Breast epithelium (tissue), 4 donors: ENCODE measurements around the gene PHF21B. TPM values are rescaled to one million over a fixed set of nuclear protein-coding genes. Genes with fewer than 3 reads are reported as not detected.
A peak's percentile ranks its signal among the peaks of the same experiment; 100 is the strongest.

Source experiments
- DNase-seq, 2 donors: peaks; one replicate each; pipeline ENCODE4 v3.0.0-alpha.2; 2019; ENCODE audit warnings: low spot score in 2 of 2
- H3K27ac ChIP-seq, 2 donors: fragments of 200-600 bp; sonication (generic) in 1 of 2; one replicate each; pipeline ENCODE4 v1.5.1; 2016 to 2019; ENCODE audit warnings: mild to moderate bottlenecking in 1 of 2
- H3K27me3 ChIP-seq, 2 donors: fragments of 200-600 bp; sonication (generic) in 1 of 2; one replicate each; pipeline versions ENCODE4 v1.5.1 to v1.6.0; 2017 to 2019; ENCODE audit warnings: control low read depth in 1 of 2, mild to moderate bottlenecking in 1 of 2
- H3K36me3 ChIP-seq: fragments of 200-600 bp; one replicate; pipeline ENCODE4 v1.5.1; 2019
- H3K4me1 ChIP-seq, 2 donors: fragments of 200-600 bp; sonication (generic); one replicate each; pipeline ENCODE4 v1.5.1; 2016 to 2019; ENCODE audit warnings: control low read depth in 1 of 2
- H3K4me3 ChIP-seq, 3 donors: fragments of 200-600 bp; sonication (generic); 1 replicate in 2 of 3; 2 replicates in 1 of 3; pipeline ENCODE4 v1.5.1; 2016 to 2019; ENCODE audit warnings: mild to moderate bottlenecking in 3 of 3, moderate library complexity in 2 of 3
- H3K9me3 ChIP-seq, 2 donors: fragments of 200-600 bp; sonication (generic) in 1 of 2; one replicate each; pipeline ENCODE4 v1.5.1; 2016 to 2019; ENCODE audit warnings: control low read depth in 1 of 2
- CTCF ChIP-seq, 3 donors: fragments of 450-650 bp; IDR thresholded peaks; one replicate each; pipeline ENCODE4 v1.5.1; 2016 to 2017; ENCODE audit warnings: antibody characterized with exemption in 3 of 3, mild to moderate bottlenecking in 3 of 3, moderate library complexity in 3 of 3
- POLR2A ChIP-seq: fragments of 450-650 bp; IDR thresholded peaks from one replicate; pipeline ENCODE4 v1.6.1; 2016; ENCODE audit warnings: antibody characterized with exemption, mild to moderate bottlenecking, moderate library complexity
- POLR2AphosphoS5 ChIP-seq, 3 donors: sonication (generic); formaldehyde crosslinking; IDR thresholded peaks; one replicate each; pipeline ENCODE4 v1.6.1; 2017; ENCODE audit warnings: antibody characterized with exemption in 3 of 3
- intact Hi-C: fragments of 100-400 bp; cut with DNase I; formaldehyde crosslinking; loops from one replicate; pipeline ENCODE4 v1.15.1; 2023; ENCODE audit warnings: low total_unique reads
- total RNA-seq, 3 donors: library from RNA; depleted of rRNA; stranded (reverse); fragments of >200 nt; gene quantifications; one replicate each; pipeline ENCODE4 v1.1.0, GENCODE V29; 2016

PHF21B gene
- total RNA-seq, 3 donors from 2014 or later: 3.6 to 4.1 TPM; not detected in 1

- H3K27me3 ChIP-seq: no peaks in the 10 kb centered on the region
- intact Hi-C loops: no loop called here
- peak in 1 of 2 donors; percentile 40 for DNase-seq
- peak overlapping the region in 1 of 2 donors; percentile 52 for H3K27ac ChIP-seq
- TF ChIP-seq CTCF (IDR thresholded peaks at IDR 0.05) (no peak), POLR2A (no peak), POLR2AphosphoS5 (IDR thresholded peaks at IDR 0.05) (no peak)
- H3K4me1 ChIP-seq: no peaks in the 10 kb centered on the region
- H3K36me3 ChIP-seq: no peaks in the 10 kb centered on the region
- H3K9me3 ChIP-seq: no peaks in the 10 kb centered on the region
- H3K4me3 ChIP-seq: no peak overlapping the region
Observed at GRCh38 chr22:44972363-44973083, 37.3 kb downstream of the PHF21B start.

GRCh38 chr22:44971651-44972362 is 38.0 kb downstream of the PHF21B start:
- H3K27ac ChIP-seq: no peak overlapping the region
- H3K4me3 ChIP-seq: no peak overlapping the region
- no peaks in the 10 kb centered on the region for H3K27me3 ChIP-seq
- H3K4me1 ChIP-seq: no peaks in the 10 kb centered on the region
- no peaks in the 10 kb centered on the region for H3K9me3 ChIP-seq
- H3K36me3 ChIP-seq: no peaks in the 10 kb centered on the region
- TF ChIP-seq POLR2AphosphoS5 (IDR thresholded peaks at IDR 0.05): no peak
- TF ChIP-seq POLR2A: no peak
- TF ChIP-seq CTCF (IDR thresholded peaks at IDR 0.05): no peak
- no peak for DNase-seq
- intact Hi-C loops: no loop called here

- Histone ChIP-seq H3K9me3 (no peaks in the 10 kb centered on the region), H3K4me1 (no peaks in the 10 kb centered on the region), H3K27ac (no peak overlapping the region), H3K4me3 (no peak overlapping the region), H3K36me3 (no peaks in the 10 kb centered on the region), H3K27me3 (no peaks in the 10 kb centered on the region)
- intact Hi-C loops: no loop called here
- TF ChIP-seq POLR2AphosphoS5 (IDR thresholded peaks at IDR 0.05): no peak
- no peak for TF ChIP-seq CTCF (IDR thresholded peaks at IDR 0.05)
- TF ChIP-seq POLR2A: no peak
- no peak for DNase-seq
Observed at GRCh38 chr22:44970291-44970690, 39.5 kb downstream of the PHF21B start.

GRCh38 chr22:44969817-44970216 is 40.0 kb downstream of the PHF21B start:
- Histone ChIP-seq H3K9me3 (no peaks in the 10 kb centered on the region), H3K4me1 (no peaks in the 10 kb centered on the region), H3K27ac (no peak overlapping the region), H3K36me3 (no peaks in the 10 kb centered on the region), H3K27me3 (no peaks in the 10 kb centered on the region), H3K4me3 (no peak overlapping the region)
- intact Hi-C loops: no loop called here
- no peak for DNase-seq
- TF ChIP-seq CTCF (IDR thresholded peaks at IDR 0.05) (no peak), POLR2AphosphoS5 (IDR thresholded peaks at IDR 0.05) (no peak), POLR2A (no peak)

DNA sequence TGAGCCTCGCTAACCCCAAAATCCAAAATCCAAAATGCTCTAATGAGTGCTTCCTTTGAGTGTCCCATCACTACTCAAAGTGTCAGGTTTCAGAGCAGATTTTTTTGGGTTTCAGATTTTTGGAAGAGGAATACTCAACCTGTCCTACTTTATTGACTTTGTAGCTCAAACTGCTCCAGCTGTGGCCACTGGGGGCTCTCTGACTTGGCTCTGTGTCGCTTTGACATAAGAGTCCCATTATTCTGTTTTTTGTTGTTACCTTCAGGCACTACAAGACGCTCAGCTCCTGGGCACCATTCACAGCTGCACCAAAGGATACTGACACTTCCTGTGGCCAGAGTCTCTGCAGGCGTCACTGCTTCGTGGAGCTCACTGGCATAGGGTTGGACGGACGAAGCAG is 41.1 kb downstream of the PHF21B start:
- Histone ChIP-seq H3K36me3 (no peaks in the 10 kb centered on the region), H3K27me3 (no peaks in the 10 kb centered on the region), H3K4me1 (no peaks in the 10 kb centered on the region), H3K4me3 (no peak overlapping the region), H3K9me3 (no peaks in the 10 kb centered on the region), H3K27ac (no peak overlapping the region)
- TF ChIP-seq POLR2A (no peak), POLR2AphosphoS5 (IDR thresholded peaks at IDR 0.05) (no peak), CTCF (IDR thresholded peaks at IDR 0.05) (no peak)
- intact Hi-C loops: no loop called here
- no peak for DNase-seq
